GM18519 (cell line): ENCODE measurements around the gene DNAH6.
"Not testable (repeated sequence)": the region's sequence is repeated elsewhere in the genome, so short reads cannot be mapped to it uniquely, and the experiment has no call there.

Source experiments
- ATAC-seq: cut with Tn5 transposase; IDR thresholded peaks from one replicate; pipeline ENCODE4 v1.9.1; 2021; ENCODE audit warnings: mild to moderate bottlenecking, moderate library complexity; ENCODE audit not compliant: unreplicated experiment, low FRiP score

DNAH6 gene

GRCh38 chr2:84731185-84731584 lies 214.9 kb downstream of the DNAH6 start:
- no peak for ATAC-seq

DNA sequence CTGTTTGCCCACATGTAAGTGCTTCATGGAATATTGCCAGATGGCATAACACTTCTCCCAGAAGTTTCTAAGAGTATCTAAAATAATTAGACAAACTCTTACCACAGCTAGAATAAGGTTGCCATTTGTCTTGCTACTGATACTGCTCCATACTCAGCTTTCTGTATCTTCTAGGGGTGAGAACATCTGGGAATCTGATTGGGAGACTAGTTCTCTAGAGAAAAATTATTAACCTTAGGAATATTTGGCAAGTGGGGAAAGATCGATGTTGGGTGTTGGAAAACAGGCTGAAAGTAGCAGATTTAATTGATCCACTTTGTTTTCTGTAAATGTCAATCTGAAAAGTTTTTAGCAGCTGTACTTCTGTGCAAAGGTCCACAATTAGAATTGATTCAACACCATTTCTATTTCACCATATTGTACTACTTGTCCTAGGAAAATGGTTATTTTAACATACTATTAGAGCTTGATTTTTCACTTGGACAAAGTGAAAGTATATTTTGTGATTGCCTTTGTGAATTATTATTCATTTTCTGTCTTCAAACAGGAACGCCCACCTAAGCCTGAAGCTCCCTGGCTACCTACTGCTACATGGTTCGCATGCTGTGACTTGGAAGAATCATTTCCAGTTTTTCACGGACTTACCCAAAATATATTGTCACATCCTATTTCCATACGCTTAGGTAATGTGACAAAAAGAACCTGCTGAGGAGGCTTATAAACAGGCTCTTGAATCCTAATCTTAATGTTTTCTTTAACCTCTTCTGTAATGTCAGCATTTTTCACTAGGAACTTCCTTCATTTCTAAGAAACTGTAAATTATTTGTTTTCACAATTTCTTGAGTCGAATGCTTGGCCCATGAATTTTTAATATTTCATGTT lies 216.8 kb downstream of the DNAH6 start:
- no peak for ATAC-seq

- no peak for ATAC-seq
Observed at GRCh38 chr2:84735389-84735788, 219.1 kb downstream of the DNAH6 start.

DNA sequence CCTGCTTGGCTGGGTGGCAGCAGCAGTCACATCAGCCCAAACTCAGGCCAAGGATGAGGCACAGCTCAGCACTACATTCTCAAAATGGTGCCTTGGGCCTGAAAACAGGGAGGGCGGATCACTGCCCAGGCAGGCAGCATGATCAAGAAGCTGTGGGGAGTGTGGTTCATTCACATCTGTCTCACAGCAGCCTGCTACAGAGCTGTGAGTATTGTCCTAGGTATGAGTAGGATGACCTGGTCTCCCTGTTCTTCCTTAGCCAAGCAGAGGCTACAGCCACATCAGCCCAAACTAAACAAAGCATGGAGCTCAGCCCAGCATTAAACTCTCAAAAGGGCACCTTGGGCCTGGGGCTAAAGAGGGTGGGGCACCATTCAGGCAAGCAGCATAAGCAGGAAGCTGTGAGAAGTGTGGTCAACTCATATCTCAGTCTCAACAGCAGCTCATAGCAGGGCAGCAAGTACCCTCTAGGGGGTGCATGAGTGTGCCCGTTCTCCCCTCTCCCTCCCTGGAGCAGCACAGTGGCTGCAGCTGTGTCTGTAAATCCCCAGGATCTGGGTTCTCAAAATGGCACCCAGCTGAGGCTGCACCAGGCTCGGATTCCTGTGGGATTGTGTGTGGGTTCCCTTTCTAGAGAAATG lies 225.0 kb downstream of the DNAH6 start:
- ATAC-seq = peak; percentile 86

GRCh38 chr2:84748341-84748740 lies 232.0 kb downstream of the DNAH6 start:
- ATAC-seq = no peak

GRCh38 chr2:84749442-84749841 lies 233.1 kb downstream of the DNAH6 start:
- no peak for ATAC-seq

DNA sequence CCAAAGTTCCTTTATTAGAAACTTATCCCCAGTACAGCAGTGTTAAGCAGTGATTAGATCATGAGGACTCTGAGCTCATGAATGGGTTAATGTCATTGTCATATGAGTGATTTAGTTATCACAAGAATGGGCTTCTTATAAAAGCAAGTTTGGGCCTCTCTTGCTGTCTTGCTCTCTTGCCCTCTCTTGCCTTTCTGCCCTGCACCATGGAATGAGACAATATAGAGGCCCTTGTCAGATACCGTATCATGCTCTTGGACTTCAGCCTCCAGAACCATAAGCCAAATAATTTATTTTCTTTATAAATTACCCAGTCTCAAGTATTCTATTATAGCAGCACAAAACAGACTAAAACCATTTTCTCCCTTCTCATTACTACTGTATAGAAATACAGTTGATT lies 238.8 kb downstream of the DNAH6 start:
- ATAC-seq = no peak

DNA sequence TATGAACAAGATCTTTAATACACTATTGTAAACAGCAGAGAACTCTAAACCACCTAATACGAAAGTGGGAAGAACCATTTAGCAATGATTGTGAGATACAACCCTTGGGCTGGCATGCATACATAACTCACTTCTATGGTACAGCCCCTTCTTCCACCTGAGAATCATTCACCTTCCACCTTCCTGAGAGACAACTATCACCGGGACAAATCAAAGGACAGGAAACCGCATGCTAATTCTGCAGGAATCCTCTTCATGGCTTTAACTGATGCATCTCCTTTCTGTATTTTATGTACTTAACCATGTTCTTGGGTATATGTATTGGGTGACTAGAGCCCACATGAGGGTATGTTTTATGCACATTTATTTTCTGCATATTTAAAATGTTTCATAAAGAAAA lies 241.3 kb downstream of the DNAH6 start:
- no peak for ATAC-seq

GRCh38 chr2:84766791-84767190 lies 250.5 kb downstream of the DNAH6 start:
- ATAC-seq = no peak

- no peak for ATAC-seq
Observed at GRCh38 chr2:84768840-84769239, 252.5 kb downstream of the DNAH6 start.

DNA sequence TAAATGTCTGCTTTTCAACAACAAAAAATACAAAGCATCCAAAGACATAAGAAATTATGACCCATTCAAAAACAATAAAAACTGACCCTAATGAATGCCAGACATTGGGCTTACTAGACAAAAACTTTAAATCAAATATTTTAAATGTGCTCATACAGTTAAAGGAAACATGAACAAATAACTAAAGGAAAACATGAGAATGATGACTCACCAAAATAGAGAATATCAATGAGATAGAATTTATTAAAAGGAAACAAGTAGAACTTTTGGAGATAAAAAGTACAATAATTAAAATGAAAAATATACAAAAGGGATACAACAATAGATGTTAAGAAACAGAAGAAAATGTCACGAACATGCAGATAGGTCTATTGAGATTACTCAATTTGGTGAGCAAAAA lies 254.0 kb downstream of the DNAH6 start:
- no peak for ATAC-seq

- no peak for ATAC-seq
Observed at GRCh38 chr2:84771251-84771650, 255.0 kb downstream of the DNAH6 start.

GRCh38 chr2:84773562-84773961 lies 257.3 kb downstream of the DNAH6 start:
- not testable (repeated sequence) for ATAC-seq

DNA sequence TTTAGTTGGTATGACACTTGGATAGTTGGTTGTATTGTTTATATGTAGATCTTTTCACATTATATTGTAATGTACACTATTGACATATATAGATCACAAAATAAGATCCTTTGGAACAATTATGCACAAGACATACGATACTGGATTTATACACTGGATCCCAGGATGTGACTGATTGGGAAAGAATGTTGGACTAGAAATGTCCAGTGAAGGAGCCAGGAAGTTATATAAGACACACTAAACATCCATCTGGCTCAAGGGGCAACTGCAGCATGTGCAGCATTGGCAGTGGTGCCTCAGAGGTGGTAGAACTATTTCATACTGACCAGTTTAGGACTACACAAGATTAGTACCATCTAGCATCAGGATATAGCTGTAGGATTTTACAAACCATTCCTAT lies 259.7 kb downstream of the DNAH6 start:
- no peak for ATAC-seq

- no peak for ATAC-seq
Observed at GRCh38 chr2:84778911-84779690, 262.8 kb downstream of the DNAH6 start.

- no peak for ATAC-seq
Observed at GRCh38 chr2:84779781-84780180, 263.5 kb downstream of the DNAH6 start.

GRCh38 chr2:84781942-84782716 lies 265.8 kb downstream of the DNAH6 start:
- peak; percentile 91 for ATAC-seq

DNA sequence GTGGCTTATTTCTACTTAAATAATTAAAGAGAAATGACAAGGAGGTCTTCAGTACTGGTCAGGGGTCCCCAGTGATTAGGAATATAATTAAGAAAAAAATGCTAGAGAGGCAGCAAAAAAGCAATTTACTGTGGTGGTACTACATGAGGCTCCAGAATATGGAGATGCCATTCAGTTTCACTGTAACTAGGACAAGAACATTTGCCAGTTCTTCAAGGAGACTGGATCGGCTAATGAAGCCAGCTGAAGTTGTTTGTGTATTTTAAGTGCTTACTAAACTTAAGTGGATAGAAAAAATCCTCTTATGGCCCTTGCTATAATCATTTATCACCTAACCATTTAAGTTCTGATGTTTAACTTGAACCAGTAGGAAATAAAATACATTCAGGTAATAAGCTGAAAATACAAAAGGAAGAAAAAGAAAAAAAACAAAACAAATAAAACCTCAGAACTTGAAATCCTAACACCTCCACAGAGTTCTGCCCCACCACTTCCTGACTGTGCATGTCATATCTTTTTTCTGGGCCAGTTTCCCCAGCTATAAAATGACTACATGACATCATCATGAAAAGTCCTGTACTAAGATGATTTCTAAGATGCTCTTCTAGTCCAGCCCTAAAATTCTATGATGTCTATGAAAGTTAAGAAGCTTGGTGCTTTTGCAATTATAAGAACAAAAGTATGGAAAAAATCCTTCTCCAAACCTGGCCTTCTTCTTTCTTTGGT lies 266.6 kb downstream of the DNAH6 start:
- ATAC-seq = no peak

DNA sequence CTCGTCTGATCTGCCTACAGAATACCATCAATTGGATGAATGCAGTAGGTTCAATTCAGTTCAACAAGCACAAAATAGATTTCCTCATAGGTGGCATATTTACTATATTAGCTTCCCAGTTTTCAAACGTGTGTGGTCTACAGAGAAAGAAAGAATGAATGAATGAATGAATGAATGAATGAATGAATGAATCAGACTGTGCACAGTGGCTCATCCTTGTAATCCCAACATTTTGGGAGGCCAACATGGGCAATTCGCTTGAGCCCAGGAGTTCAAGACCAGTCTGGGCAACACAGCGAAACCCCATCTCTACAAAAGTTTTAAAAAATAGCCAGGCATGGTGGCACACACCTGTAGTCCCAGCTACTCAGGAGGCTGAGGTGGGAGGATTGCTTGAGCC lies 269.7 kb downstream of the DNAH6 start:
- no peak for ATAC-seq

- no peak for ATAC-seq
Observed at GRCh38 chr2:84786601-84787000, 270.3 kb downstream of the DNAH6 start.
